CD4-positive, alpha-beta T cell treated with Interleukin-15 for 4 hours (primary cell): ENCODE data around the gene GAS2L1.

ENCODE experiments used
- DNase-seq: peaks from one replicate; pipeline ENCODE4 v3.0.0-alpha.2; 2020; ENCODE audit warnings: low spot score

The GAS2L1 gene

GRCh38 chr22:29327089-29327764 lies 20.8 kb downstream of the GAS2L1 start:
- DNase-seq: no peak

GRCh38 chr22:29328055-29328454 lies 21.6 kb downstream of the GAS2L1 start:
- no peak for DNase-seq

GRCh38 chr22:29328566-29329500 lies 22.4 kb downstream of the GAS2L1 start:
- no peak for DNase-seq

GRCh38 chr22:29329581-29329980 lies 23.1 kb downstream of the GAS2L1 start:
- DNase-seq: no peak

- DNase-seq: no peak
Measured at GRCh38 chr22:29330291-29330690, 23.8 kb downstream of the GAS2L1 start.

GRCh38 chr22:29330753-29331152 lies 24.3 kb downstream of the GAS2L1 start:
- DNase-seq: no peak

GRCh38 chr22:29331213-29331612 lies 24.8 kb downstream of the GAS2L1 start:
- DNase-seq: no peak

GRCh38 chr22:29331658-29332300 lies 25.3 kb downstream of the GAS2L1 start:
- DNase-seq: no peak

- no peak for DNase-seq
Measured at GRCh38 chr22:29332886-29333496, 26.5 kb downstream of the GAS2L1 start.

GRCh38 chr22:29334148-29334547 lies 27.7 kb downstream of the GAS2L1 start:
- no peak for DNase-seq

GRCh38 chr22:29334696-29335344 lies 28.4 kb downstream of the GAS2L1 start:
- DNase-seq: no peak

GRCh38 chr22:29335656-29336055 lies 29.2 kb downstream of the GAS2L1 start:
- no peak for DNase-seq

- no peak for DNase-seq
Measured at GRCh38 chr22:29336751-29337490, 30.5 kb downstream of the GAS2L1 start.

- no peak for DNase-seq
Measured at GRCh38 chr22:29337631-29338284, 31.3 kb downstream of the GAS2L1 start.

GRCh38 chr22:29338398-29338797 lies 31.9 kb downstream of the GAS2L1 start:
- no peak for DNase-seq

- no peak for DNase-seq
Measured at GRCh38 chr22:29339381-29340235, 33.2 kb downstream of the GAS2L1 start.

- DNase-seq: no peak
Measured at GRCh38 chr22:29340566-29340965, 34.1 kb downstream of the GAS2L1 start.

GRCh38 chr22:29341056-29341848 lies 34.8 kb downstream of the GAS2L1 start:
- DNase-seq: no peak

- no peak for DNase-seq
Measured at GRCh38 chr22:29341849-29342127, 35.3 kb downstream of the GAS2L1 start.
